ENCODE data around the gene SERPINE1. TPM values are rescaled to one million over a fixed set of nuclear protein-coding genes. Genes with fewer than 3 reads are reported as not detected.

SERPINE1 gene
- total RNA-seq, 1 experiment from 2014 or later: 12.8 TPM

DNA sequence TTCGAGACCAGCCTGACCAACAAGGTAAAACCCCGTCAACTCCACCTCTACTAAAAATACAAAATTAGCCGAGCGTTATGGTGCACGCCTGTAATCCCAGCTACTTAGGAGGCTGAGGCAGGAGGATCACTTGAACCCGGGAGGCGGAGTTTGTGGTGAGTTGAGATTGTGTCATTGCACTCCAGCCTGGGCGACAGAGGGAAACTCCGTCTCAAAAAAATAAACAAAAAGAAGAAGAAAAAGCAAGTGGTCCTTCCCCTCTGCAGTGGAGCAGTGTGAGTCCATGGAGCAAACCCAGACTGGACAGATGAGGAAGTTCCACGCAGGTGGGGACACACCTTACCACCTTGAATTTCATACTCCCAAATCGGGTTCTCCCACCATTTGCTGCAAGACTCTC, 13.1 kb upstream of the SERPINE1 start (continued):
- TF ChIP-seq SIN3A (IDR thresholded peaks at IDR 0.05; ENCODE audit: low read depth) (no peak), POLR2A (IDR thresholded peaks at IDR 0.05; ENCODE audit: borderline replicate concordance, extremely low read depth, insufficient read depth, insufficient read length) (no peak), TCF7L2 (IDR thresholded peaks at IDR 0.05; ENCODE audit: borderline replicate concordance, extremely low read depth, insufficient read depth, insufficient read length) (no peak), ZFX (IDR thresholded peaks at IDR 0.05) (no peak)
- TF ChIP-seq, protein P1, sequence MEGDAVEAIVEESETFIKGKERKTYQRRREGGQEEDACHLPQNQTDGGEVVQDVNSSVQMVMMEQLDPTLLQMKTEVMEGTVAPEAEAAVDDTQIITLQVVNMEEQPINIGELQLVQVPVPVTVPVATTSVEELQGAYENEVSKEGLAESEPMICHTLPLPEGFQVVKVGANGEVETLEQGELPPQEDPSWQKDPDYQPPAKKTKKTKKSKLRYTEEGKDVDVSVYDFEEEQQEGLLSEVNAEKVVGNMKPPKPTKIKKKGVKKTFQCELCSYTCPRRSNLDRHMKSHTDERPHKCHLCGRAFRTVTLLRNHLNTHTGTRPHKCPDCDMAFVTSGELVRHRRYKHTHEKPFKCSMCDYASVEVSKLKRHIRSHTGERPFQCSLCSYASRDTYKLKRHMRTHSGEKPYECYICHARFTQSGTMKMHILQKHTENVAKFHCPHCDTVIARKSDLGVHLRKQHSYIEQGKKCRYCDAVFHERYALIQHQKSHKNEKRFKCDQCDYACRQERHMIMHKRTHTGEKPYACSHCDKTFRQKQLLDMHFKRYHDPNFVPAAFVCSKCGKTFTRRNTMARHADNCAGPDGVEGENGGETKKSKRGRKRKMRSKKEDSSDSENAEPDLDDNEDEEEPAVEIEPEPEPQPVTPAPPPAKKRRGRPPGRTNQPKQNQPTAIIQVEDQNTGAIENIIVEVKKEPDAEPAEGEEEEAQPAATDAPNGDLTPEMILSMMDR (IDR thresholded peaks at IDR 0.05 in 2 of 3, conservative IDR thresholded peaks at IDR 0.05 in 1 of 3; ENCODE audit: borderline replicate concordance in 1 of 3, insufficient read depth in 1 of 3, low read depth in 2 of 3, low read length in 2 of 3): no peak
- TF ChIP-seq, protein P2, sequence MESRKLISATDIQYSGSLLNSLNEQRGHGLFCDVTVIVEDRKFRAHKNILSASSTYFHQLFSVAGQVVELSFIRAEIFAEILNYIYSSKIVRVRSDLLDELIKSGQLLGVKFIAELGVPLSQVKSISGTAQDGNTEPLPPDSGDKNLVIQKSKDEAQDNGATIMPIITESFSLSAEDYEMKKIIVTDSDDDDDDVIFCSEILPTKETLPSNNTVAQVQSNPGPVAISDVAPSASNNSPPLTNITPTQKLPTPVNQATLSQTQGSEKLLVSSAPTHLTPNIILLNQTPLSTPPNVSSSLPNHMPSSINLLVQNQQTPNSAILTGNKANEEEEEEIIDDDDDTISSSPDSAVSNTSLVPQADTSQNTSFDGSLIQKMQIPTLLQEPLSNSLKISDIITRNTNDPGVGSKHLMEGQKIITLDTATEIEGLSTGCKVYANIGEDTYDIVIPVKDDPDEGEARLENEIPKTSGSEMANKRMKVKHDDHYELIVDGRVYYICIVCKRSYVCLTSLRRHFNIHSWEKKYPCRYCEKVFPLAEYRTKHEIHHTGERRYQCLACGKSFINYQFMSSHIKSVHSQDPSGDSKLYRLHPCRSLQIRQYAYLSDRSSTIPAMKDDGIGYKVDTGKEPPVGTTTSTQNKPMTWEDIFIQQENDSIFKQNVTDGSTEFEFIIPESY (IDR thresholded peaks at IDR 0.05; ENCODE audit: extremely low read depth, insufficient replicate concordance, low read length): no peak

DNA sequence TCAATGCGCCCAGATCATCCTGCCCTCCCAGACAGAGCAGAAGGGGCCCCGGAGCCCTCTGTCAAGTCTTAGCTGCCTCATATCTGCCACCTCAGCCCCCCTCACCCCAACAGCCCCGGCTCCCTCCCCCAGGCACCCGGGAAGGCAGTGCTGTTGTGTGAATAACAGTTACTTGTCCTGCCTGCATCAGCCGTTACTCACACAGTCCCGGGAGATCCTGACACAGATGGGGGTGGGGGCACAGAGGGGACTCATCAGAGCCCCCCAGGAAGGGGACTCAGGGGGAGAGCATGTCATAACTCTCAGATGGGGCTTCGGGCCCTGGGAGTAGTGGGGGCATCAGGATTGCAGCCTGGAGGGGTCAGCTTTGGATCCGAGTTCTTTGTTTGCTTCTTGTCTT, 12.4 kb upstream of the SERPINE1 start:
- DNase-seq (ENCODE audit: low read depth, low spot score) (no peak), ATAC-seq (no peak)
- Histone ChIP-seq H3K9me2 (ENCODE audit: insufficient read depth) (no peaks in the 10 kb centered on the region), H3K4me3 (replicated peaks in 1 of 2; ENCODE audit: low read depth in 1 of 2, low read length in 2 of 2) (no peak overlapping the region), H3K9ac (ENCODE audit: low read length) (no peak overlapping the region), H3K79me2 (ENCODE audit: insufficient read depth, low read length) (no peaks in the 10 kb centered on the region), H3K27me3 (ENCODE audit: insufficient read depth, low read length) (no peaks in the 10 kb centered on the region), H3K4me1 (ENCODE audit: control insufficient read depth in 1 of 2, insufficient read depth in 2 of 2, low read length in 2 of 2) (peaks cover 19 to 47% of the 10 kb centered on the region in 2 experiments), H3K4me2 (ENCODE audit: low read length) (no peak overlapping the region), H3K9me3 (ENCODE audit: control insufficient read depth in 1 of 2, insufficient read depth in 1 of 2, low read depth in 1 of 2, low read length in 2 of 2) (no peaks in the 10 kb centered on the region), H2AFZ (ENCODE audit: low read depth, low read length, poor library complexity, severe bottlenecking) (no peak overlapping the region), H4K20me1 (ENCODE audit: insufficient read depth) (no peaks in the 10 kb centered on the region), H3K27ac (ENCODE audit: low read depth, low read length) (no peak overlapping the region), H3K36me3 (ENCODE audit: control insufficient read depth in 1 of 2, insufficient read depth in 2 of 2, low read length in 2 of 2) (no peaks in the 10 kb centered on the region)
- intact Hi-C loops (cut with micrococcal nuclease): no loop called here
- POLR2A ChIA-PET: interaction anchor here (1.3 to 1.8 kb wide), 2 partner anchors 12 to 14 kb away, joined by 3 to 5 read pairs; partner anchors contain the start of gene SERPINE1
- BruUV-seq (replicated peaks): no TSS peak
- RAD21 ChIA-PET (ENCODE audit: low non-redundant PET in 1 of 2, low total read pairs in 2 of 2, uncharacterized antibody in 2 of 2, unreplicated experiment in 2 of 2): no interaction called here
- CTCF ChIA-PET: no interaction called here
- no peak for TF ChIP-seq EZH2 (IDR thresholded peaks at IDR 0.05)
